PC-3 (cell line): ENCODE measurements around the gene ACAP1. TPM values are rescaled to one million over a fixed set of nuclear protein-coding genes. Genes with fewer than 3 reads are reported as not detected.

Source experiments
- ATAC-seq: fragments of 200-7000 bp; cut with Tn5 transposase; 2 replicates; pipeline ENCODE4 v1.9.1; 2020; ENCODE audit warnings: mild to moderate bottlenecking, moderate library complexity
- BruUV-seq: library from RNA; stranded (reverse); fragments of 400-500 nt; replicated peaks from 2 replicates; lab custom pipeline; 2021; lab: Mats Ljungman, UMichigan
- CTCF ChIA-PET: fragments of 300-600 bp; sonication (Branson Sonifier 250); formaldehyde crosslinking; loops from one replicate; lab custom pipeline; 2022; ENCODE audit warnings: antibody characterized with exemption; lab: Charles Lee
- POLR2A ChIA-PET: fragments of 300-600 bp; sonication (Branson Sonifier 250); formaldehyde crosslinking; loops from one replicate; lab custom pipeline; 2022; ENCODE audit warnings: antibody characterized with exemption; ENCODE audit not compliant: unreplicated experiment; lab: Charles Lee
- DNase-seq: peaks from one replicate; pipeline ENCODE4 v3.0.0-alpha.2; 2015
- H2AFZ ChIP-seq: fragments of 300-600 bp; sonication (generic); 2 replicates; pipeline ENCODE4 v1.6.0; 2016; ENCODE audit warnings: antibody characterized with exemption, low read length
- H3F3A ChIP-seq: fragments of 300-600 bp; sonication (generic); one replicate; pipeline ENCODE4 v1.6.0; 2017; ENCODE audit warnings: antibody characterized with exemption, low read length, control low read depth, mild to moderate bottlenecking; ENCODE audit not compliant: unreplicated experiment
- H3K27ac ChIP-seq: fragments of 300-600 bp; sonication (generic); 2 replicates; pipeline ENCODE4 v1.5.1; 2016; ENCODE audit warnings: mild to moderate bottlenecking, low read length
- H3K27me3 ChIP-seq: fragments of 300-600 bp; sonication (generic); 2 replicates; pipeline ENCODE4 v1.6.1; 2016; ENCODE audit warnings: low read length, mixed read lengths
- H3K36me3 ChIP-seq: fragments of 300-600 bp; sonication (generic); 2 replicates; pipeline ENCODE4 v1.6.1; 2016; ENCODE audit warnings: low read depth, mixed run types, low read length, mixed read lengths
- H3K4me1 ChIP-seq: fragments of 300-600 bp; sonication (generic); 2 replicates; pipeline ENCODE4 v1.5.1; 2016; ENCODE audit warnings: low read length; ENCODE audit not compliant: insufficient read depth
- H3K4me2 ChIP-seq: fragments of 300-600 bp; sonication (generic); 2 replicates; pipeline ENCODE4 v1.6.0; 2016; ENCODE audit warnings: low read length
- H3K4me3 ChIP-seq: fragments of 300-600 bp; sonication (generic); 2 replicates; pipeline ENCODE4 v1.5.1; 2016; ENCODE audit warnings: mild to moderate bottlenecking, low read length, mixed read lengths
- H3K79me2 ChIP-seq: fragments of 300-600 bp; sonication (generic); 2 replicates; pipeline ENCODE4 v1.6.1; 2017; ENCODE audit warnings: low read length, mixed read lengths
- H3K9ac ChIP-seq: fragments of 300-600 bp; sonication (generic); 2 replicates; pipeline ENCODE4 v1.6.0; 2016; ENCODE audit warnings: mild to moderate bottlenecking, low read length
- H3K9me2 ChIP-seq: fragments of 300-600 bp; sonication (generic); replicated peaks from 2 replicates; pipeline ENCODE4 v1.6.1; 2016; ENCODE audit warnings: mixed run types, low read length, mixed read lengths
- H3K9me3 ChIP-seq: fragments of 300-600 bp; sonication (generic); 2 replicates; pipeline ENCODE4 v1.6.1; 2016; ENCODE audit warnings: low read length, mixed read lengths
- H4K20me1 ChIP-seq: fragments of 300-600 bp; sonication (generic); 2 replicates; pipeline ENCODE4 v1.6.1; 2016; ENCODE audit warnings: low read length, mixed read lengths
- CTCF ChIP-seq: fragments of 300-600 bp; sonication (generic); conservative IDR thresholded peaks from 2 replicates; pipeline ENCODE4 v1.5.1; 2017; ENCODE audit warnings: antibody characterized with exemption, low read depth, mild to moderate bottlenecking, low read length
- EZH2 ChIP-seq: fragments of 300-600 bp; sonication (generic); IDR thresholded peaks from one replicate; pipeline ENCODE4 v1.6.1; 2017; ENCODE audit warnings: antibody characterized with exemption, mild to moderate bottlenecking, low read length; ENCODE audit not compliant: unreplicated experiment
- EZH2phosphoT487 ChIP-seq: fragments of 300-600 bp; sonication (generic); IDR thresholded peaks from 2 replicates; pipeline ENCODE4 v1.6.1; 2018; ENCODE audit warnings: mild to moderate bottlenecking, antibody characterized with exemption, low read length, borderline replicate concordance
- intact Hi-C: fragments of 100-400 bp; cut with micrococcal nuclease; formaldehyde crosslinking; loops from 2 replicates; pipeline ENCODE4 v1.9.0; 2023
- total RNA-seq: library from RNA; depleted of rRNA; stranded (reverse); fragments of >200 nt; gene quantifications from 2 replicates; pipeline ENCODE4 v1.2.3, GENCODE V29; 2014

The ACAP1 gene
- total RNA-seq, 1 experiment from 2014 or later = not detected

GRCh38 chr17:7325031-7325528 is 11.2 kb upstream of the ACAP1 start:
- no peaks in the 10 kb centered on the region for H3K9me3 ChIP-seq
- H4K20me1 ChIP-seq = no peaks in the 10 kb centered on the region
- ATAC-seq (no peak), DNase-seq (no peak)
- intact Hi-C loops = no loop called here
- POLR2A ChIA-PET = no interaction called here
- TF ChIP-seq EZH2phosphoT487 (no peak), CTCF (no peak), EZH2 (no peak)
- CTCF ChIA-PET = no interaction called here
- H3F3A ChIP-seq = no peaks in the 10 kb centered on the region
- no peak overlapping the region for H3K4me3 ChIP-seq
- H3K36me3 ChIP-seq = peaks cover 11% of the 10 kb centered on the region; the same call in 1 of the 2 replicates
- H2AFZ ChIP-seq = no peak overlapping the region
- H3K4me1 ChIP-seq = 0 out of 2 replicates have a peak, but pooled peaks cover 6% of the 10 kb centered on the region
- H3K4me2 ChIP-seq = no peak overlapping the region
- no peaks in the 10 kb centered on the region for H3K9me2 ChIP-seq
- H3K9ac ChIP-seq = no peak overlapping the region
- H3K27ac ChIP-seq = no peak overlapping the region
- no TSS peak for BruUV-seq
- H3K27me3 ChIP-seq = no peaks in the 10 kb centered on the region
- peaks cover 16% of the 10 kb centered on the region for H3K79me2 ChIP-seq

GRCh38 chr17:7326186-7326585 is 10.1 kb upstream of the ACAP1 start:
- ATAC-seq (no peak), DNase-seq (no peak)
- no peak overlapping the region for H2AFZ ChIP-seq
- no peaks in the 10 kb centered on the region for H3F3A ChIP-seq
- intact Hi-C loops = no loop called here
- no peak for TF ChIP-seq CTCF
- TF ChIP-seq EZH2 = no peak
- TF ChIP-seq EZH2phosphoT487 = no peak
- no peaks in the 10 kb centered on the region for H3K9me2 ChIP-seq
- 0 out of 2 replicates have a peak, but pooled peaks cover 6% of the 10 kb centered on the region for H3K4me1 ChIP-seq
- no peaks in the 10 kb centered on the region for H3K9me3 ChIP-seq
- H3K36me3 ChIP-seq = 0 out of 2 replicates have a peak, but pooled peaks cover 11% of the 10 kb centered on the region
- H3K27ac ChIP-seq = no peak overlapping the region
- H4K20me1 ChIP-seq = no peaks in the 10 kb centered on the region
- no peak overlapping the region for H3K4me2 ChIP-seq
- no peak overlapping the region for H3K4me3 ChIP-seq
- ChIA-PET CTCF (no interaction called here), POLR2A (no interaction called here)
- no peaks in the 10 kb centered on the region for H3K27me3 ChIP-seq
- peaks cover 16% of the 10 kb centered on the region for H3K79me2 ChIP-seq
- BruUV-seq = no TSS peak
- no peak overlapping the region for H3K9ac ChIP-seq

- Histone ChIP-seq H3K4me3 (no peak overlapping the region), H2AFZ (no peak overlapping the region), H3K4me2 (no peak overlapping the region), H3K4me1 (0 out of 2 replicates have a peak, but pooled peaks cover 6% of the 10 kb centered on the region), H3K27me3 (no peaks in the 10 kb centered on the region), H3K9ac (no peak overlapping the region), H4K20me1 (no peaks in the 10 kb centered on the region), H3F3A (no peaks in the 10 kb centered on the region), H3K9me3 (no peaks in the 10 kb centered on the region), H3K27ac (no peak overlapping the region), H3K9me2 (no peaks in the 10 kb centered on the region), H3K36me3 (0 out of 2 replicates have a peak, but pooled peaks cover 11% of the 10 kb centered on the region), H3K79me2 (peaks cover 16% of the 10 kb centered on the region)
- DNase-seq (no peak), ATAC-seq (no peak)
- BruUV-seq = no TSS peak
- no peak for TF ChIP-seq EZH2phosphoT487
- TF ChIP-seq EZH2 = no peak
- TF ChIP-seq CTCF = no peak
- POLR2A ChIA-PET = no interaction called here
- intact Hi-C loops = no loop called here
- CTCF ChIA-PET = no interaction called here
These were observed 9.3 kb upstream of the ACAP1 start for GRCh38 chr17:7327056-7327455.
